Lung (tissue), 12 donors: Measurements from ENCODE around the gene TMEM238. TPM values are rescaled to one million over a fixed set of nuclear protein-coding genes. Genes with fewer than 3 reads are reported as not detected.
A peak's percentile ranks its signal among the peaks of the same experiment; 100 is the strongest.

Experiments
- ATAC-seq: fragments of 200-7000 bp; cut with Tn5 transposase; one replicate; pipeline ENCODE4 v1.9.1; 2020; ENCODE audit warnings: moderate number of reproducible peaks; ENCODE audit not compliant: insufficient read depth, low FRiP score
- DNase-seq, 3 donors: peaks; one replicate each; pipeline ENCODE4 v3.0.0-alpha.2; 2013 to 2017
- H3K27ac ChIP-seq, 2 donors: one replicate each; pipeline ENCODE4 v1.5.1; 2013; ENCODE audit warnings: mild to moderate bottlenecking in 2 of 2, moderate library complexity in 2 of 2, control low read depth in 1 of 2, inconsistent platforms in 1 of 2, low read depth in 1 of 2, low read length in 1 of 2
- H3K27me3 ChIP-seq, 3 donors: one replicate each; pipeline ENCODE4 v1.5.1; 2013; ENCODE audit warnings: low read length in 2 of 3; ENCODE audit not compliant: control insufficient read depth in 3 of 3, insufficient read depth in 3 of 3
- H3K36me3 ChIP-seq, 4 donors: one replicate each; pipeline ENCODE4 v1.5.1; 2013; ENCODE audit warnings: low read length in 4 of 4, mild to moderate bottlenecking in 1 of 4, moderate library complexity in 1 of 4; ENCODE audit not compliant: control insufficient read depth in 4 of 4, insufficient read depth in 4 of 4
- H3K4me1 ChIP-seq, 5 donors: one replicate each; pipeline ENCODE4 v1.5.1; 2013; ENCODE audit warnings: low read length in 5 of 5, mild to moderate bottlenecking in 2 of 5, moderate library complexity in 1 of 5; ENCODE audit not compliant: control insufficient read depth in 5 of 5, insufficient read depth in 5 of 5
- H3K4me3 ChIP-seq: one replicate; pipeline ENCODE4 v1.5.1; 2013; ENCODE audit warnings: mild to moderate bottlenecking, control low read depth, moderate library complexity
- H3K9ac ChIP-seq, 2 donors: one replicate each; pipeline ENCODE4 v1.5.1; 2013; ENCODE audit warnings: low read length in 2 of 2, control low read depth in 1 of 2; ENCODE audit not compliant: insufficient read depth in 1 of 2
- H3K9me3 ChIP-seq, 4 donors: one replicate each; pipeline ENCODE4 v1.5.1; 2013; ENCODE audit warnings: low read length in 3 of 4, mild to moderate bottlenecking in 1 of 4, moderate library complexity in 1 of 4; ENCODE audit not compliant: control insufficient read depth in 4 of 4, insufficient read depth in 3 of 4
- WGBS, 2 donors: extraction: QIAGEN DNeasy Blood & Tissue Kit; methylation state at CpG; one replicate each; pipeline ENCODE4 v1.1.7; 2013; 5-methylcytosine and 5-hydroxymethylcytosine counted together
- polyA plus RNA-seq, 2 donors: library from polyadenylated mRNA; stranded (reverse); fragments of 200-250 nt; gene quantifications; one replicate each; pipeline ENCODE4 v1.2.1, GENCODE V29; 2013
- total RNA-seq, 2 donors: library from RNA; depleted of rRNA in 1 of 2; stranded (reverse); fragments of >200 nt in 1 of 2; gene quantifications; one replicate each; pipeline ENCODE4 v1.2.1, GENCODE V29; 2014 to 2021
- TF ChIP-seq, protein P1 (sequence below): IDR thresholded peaks from 2 replicates; pipeline ENCODE4 v1.5.1; 2012; ENCODE audit warnings: mild to moderate bottlenecking; ENCODE audit errors: control extremely low read depth, extremely low read depth
- donor health status: control.
- donor health status: control.
- donor health status: Bipolar disorder and iron deficiency.
- donor health status: healthy.
- donor health status: DM: yes; HTN: yes; CAD: no.

TMEM238 gene
- total and polyA plus RNA-seq, 4 donors = 0.43 to 31.0 (median 0.82) TPM

DNA sequence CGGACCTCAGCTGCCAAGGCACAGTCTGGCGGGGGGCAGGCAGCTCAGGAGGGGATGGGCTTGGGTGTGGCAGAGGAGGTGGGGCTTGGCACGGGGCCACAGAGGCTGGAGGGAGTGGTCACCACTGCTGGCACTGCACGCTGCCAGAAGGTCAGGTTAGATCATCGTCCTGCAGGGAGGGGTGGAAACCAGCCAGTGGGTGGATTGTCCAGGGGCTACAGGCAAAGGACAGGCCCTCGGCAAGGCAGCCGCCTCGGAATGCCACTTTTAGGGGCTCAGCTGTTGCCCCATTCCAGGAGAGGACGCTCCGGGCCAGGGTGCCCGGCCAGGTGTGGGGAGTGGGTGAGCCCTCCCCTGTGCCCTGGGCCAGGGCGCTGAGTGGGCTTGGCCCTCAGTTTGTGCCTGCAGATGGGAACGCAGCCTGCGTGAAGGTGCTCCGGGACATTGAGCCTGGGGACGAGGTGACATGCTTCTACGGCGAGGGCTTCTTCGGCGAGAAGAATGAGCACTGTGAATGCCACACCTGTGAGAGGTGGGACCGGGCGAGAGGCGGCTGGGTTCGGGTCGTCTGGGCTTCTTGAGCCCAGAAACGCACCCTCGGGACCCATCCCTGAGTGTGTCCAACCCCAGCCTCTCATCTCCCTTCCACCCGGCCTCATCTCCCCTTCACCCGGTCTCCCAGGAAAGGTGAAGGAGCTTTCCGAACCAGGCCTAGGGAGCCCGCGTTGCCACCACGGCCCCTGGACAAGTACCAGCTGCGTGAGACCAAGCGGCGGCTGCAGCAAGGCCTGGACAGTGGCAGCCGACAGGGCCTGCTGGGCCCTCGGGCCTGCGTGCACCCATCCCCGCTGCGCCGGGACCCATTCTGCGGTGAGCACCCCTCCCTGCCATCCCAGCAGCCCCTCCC lies 38.0 kb downstream of the TMEM238 start:
- peaks cover 0 to 3% (median 0%) of the 10 kb centered on the region in 4 donors for H3K9me3 ChIP-seq
- H3K36me3 ChIP-seq = peaks cover 0 to 26% (median 6%) of the 10 kb centered on the region in 4 donors
- ATAC-seq (no peak), DNase-seq (peak in 2 of 3 donors; percentile 22 to 28)
- no peaks in the 10 kb centered on the region for H3K27me3 ChIP-seq
- no peak overlapping the region for H3K9ac ChIP-seq
- WGBS, 2 donors = 87 to 94% methylated on average over 40 to 43 of the region's 43 CpGs
- TF ChIP-seq, protein P1, sequence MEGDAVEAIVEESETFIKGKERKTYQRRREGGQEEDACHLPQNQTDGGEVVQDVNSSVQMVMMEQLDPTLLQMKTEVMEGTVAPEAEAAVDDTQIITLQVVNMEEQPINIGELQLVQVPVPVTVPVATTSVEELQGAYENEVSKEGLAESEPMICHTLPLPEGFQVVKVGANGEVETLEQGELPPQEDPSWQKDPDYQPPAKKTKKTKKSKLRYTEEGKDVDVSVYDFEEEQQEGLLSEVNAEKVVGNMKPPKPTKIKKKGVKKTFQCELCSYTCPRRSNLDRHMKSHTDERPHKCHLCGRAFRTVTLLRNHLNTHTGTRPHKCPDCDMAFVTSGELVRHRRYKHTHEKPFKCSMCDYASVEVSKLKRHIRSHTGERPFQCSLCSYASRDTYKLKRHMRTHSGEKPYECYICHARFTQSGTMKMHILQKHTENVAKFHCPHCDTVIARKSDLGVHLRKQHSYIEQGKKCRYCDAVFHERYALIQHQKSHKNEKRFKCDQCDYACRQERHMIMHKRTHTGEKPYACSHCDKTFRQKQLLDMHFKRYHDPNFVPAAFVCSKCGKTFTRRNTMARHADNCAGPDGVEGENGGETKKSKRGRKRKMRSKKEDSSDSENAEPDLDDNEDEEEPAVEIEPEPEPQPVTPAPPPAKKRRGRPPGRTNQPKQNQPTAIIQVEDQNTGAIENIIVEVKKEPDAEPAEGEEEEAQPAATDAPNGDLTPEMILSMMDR = no peak
- H3K27ac ChIP-seq = no peak overlapping the region
- H3K4me3 ChIP-seq = no peak overlapping the region
- H3K4me1 ChIP-seq = peaks cover 0 to 19% (median 4%) of the 10 kb centered on the region in 5 donors

GRCh38 chr19:55345101-55345817 lies 38.8 kb downstream of the TMEM238 start:
- TF ChIP-seq, protein P1 = no peak
- H3K36me3 ChIP-seq = peaks cover 0 to 26% (median 6%) of the 10 kb centered on the region in 4 donors
- H3K4me1 ChIP-seq = peaks cover 4 to 25% (median 6%) of the 10 kb centered on the region in 5 donors
- 92 to 96% methylated on average over 22 of the region's 22 CpGs for whole genome bisulfite sequencing, 2 donors
- no peak overlapping the region for H3K4me3 ChIP-seq
- no peak overlapping the region for H3K27ac ChIP-seq
- no peak overlapping the region for H3K9ac ChIP-seq
- no peaks in the 10 kb centered on the region for H3K27me3 ChIP-seq
- DNase-seq = no peak
- no peak for ATAC-seq
- H3K9me3 ChIP-seq = peaks cover 0 to 2% (median 0%) of the 10 kb centered on the region in 4 donors

- ATAC-seq (no peak), DNase-seq (no peak)
- 83 to 85% methylated on average over 9 of the region's 9 CpGs for WGBS, 2 donors
- Histone ChIP-seq H3K27me3 (no peaks in the 10 kb centered on the region), H3K4me3 (no peak overlapping the region), H3K9ac (no peak overlapping the region), H3K36me3 (peaks cover 0 to 26% (median 6%) of the 10 kb centered on the region in 4 donors), H3K27ac (no peak overlapping the region), H3K9me3 (no peaks in the 10 kb centered on the region), H3K4me1 (peaks cover 4 to 28% (median 6%) of the 10 kb centered on the region in 5 donors)
- TF ChIP-seq, protein P1 = no peak
Observed at GRCh38 chr19:55344444-55344843, 39.6 kb downstream of the TMEM238 start.
